Measurements from ENCODE around the gene TLCD1.

Gene TLCD1

DNA sequence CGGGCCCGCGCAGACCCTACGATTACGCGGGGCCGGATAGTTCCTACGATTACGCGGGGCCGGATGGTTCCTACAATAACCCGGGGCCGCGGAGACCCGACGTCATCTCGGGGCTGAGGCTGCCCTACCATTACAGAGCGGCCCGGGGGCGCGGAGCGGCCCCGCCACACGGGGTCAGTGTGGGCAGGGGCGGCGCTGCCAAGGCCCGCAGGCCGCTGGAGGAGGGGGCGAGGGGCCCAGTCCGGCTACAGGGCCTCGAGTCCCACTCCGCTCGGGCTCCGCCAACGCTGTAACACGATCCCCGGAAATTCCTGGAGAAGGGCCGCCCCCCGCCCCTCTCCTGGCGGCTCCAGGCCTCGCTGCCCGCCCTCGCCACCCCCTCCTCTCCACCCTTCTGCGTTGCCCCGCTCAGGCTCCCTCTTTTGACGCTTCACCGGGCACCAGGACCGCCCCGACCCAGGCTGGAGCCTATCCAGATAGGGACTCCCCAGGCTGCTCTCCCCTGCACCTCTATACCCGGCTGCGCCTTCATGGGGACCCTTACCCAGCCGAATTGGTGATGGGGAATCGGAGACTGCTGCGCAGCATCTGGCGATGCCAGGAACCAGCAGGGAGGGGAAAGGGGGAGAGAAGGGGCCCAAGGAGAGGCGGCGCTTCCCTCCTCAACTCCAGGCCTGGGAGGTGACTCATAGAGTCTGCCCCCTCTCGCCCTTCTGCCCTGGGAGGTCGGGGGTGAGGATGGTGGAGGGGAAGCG, 8.3 kb downstream of the TLCD1 start, which contains the start of gene RAB34:
Gene RAB34, minus strand, starts transcription at position 291 of the 755 bp plus-strand sequence. CDS start 602 bp downstream, outside the sequence.
- peak within 1 kb of the TSS; percentile 99 for H3K27ac ChIP-seq

DNA sequence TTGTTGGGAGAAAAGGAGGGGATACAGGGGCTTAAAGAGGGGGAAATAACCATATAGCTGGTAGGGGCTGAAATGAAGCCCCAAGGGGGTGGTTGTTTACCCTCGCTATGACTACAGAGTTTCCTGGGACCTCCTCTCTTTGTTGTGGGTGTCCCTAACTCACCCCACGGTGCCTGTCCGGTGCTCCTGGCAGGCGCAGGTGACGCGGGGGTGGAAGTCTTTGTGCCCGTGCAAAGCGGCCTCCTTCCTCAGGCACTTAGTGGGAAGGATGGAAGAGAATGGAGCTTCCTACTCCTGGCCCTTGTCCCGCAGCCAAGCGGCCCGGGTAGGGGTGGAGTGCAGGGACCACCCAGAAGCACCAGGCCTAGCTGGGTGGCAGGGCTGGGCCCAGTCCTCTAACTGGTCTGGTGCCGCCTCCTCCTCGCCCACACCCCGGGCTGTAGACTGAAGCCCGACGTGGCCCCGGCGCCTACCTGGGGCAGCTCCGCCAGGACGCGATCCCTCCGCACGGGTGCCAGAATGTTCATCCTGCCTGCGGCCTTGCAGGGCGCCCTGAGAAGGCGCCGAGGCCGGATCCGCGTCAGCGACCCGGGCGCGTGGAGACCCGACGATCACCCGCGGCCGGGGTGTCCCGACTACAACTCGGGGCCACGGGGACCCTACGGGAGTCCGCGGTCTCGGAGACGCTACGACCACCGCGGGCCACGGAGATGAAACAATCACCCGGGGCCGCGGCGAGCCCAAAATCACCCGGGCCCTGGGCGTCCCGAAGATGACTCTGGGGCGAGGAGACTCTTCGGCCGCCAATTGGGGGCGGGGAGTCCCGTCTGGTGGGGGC, 9.1 kb downstream of the TLCD1 start:
- DNase-seq (ENCODE audit: low read depth, low spot score), result no peak
- H3K27ac ChIP-seq, result peak overlapping the region; percentile 99

More for the DNA sequence above, 8.3 kb downstream of the TLCD1 start, which contains the start of gene RAB34:
- DNase-seq (ENCODE audit: low read depth, low spot score), result no peak

DNA sequence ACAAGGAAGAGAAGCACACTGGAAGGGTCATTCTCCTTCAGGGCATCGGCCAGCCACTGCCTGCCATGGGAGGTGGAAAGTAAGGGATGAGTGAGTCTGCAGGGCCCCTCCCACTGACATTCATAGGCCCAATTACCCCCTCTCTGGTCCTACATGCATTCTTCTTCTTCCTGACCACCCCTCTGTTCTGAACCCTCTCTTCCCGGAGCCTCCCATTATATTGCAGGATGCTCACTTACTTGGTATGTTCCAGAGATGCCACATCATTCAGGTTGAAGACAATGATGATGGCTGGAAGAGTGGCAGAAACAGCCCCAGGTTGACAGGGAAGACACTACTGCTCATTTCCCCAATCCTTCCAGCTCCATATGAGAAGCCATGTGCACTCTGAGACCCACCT, 10.8 kb downstream of the TLCD1 start:
- DNase-seq (ENCODE audit: low read depth, low spot score), result no peak
- H3K27ac ChIP-seq, result no peak overlapping the region

DNA sequence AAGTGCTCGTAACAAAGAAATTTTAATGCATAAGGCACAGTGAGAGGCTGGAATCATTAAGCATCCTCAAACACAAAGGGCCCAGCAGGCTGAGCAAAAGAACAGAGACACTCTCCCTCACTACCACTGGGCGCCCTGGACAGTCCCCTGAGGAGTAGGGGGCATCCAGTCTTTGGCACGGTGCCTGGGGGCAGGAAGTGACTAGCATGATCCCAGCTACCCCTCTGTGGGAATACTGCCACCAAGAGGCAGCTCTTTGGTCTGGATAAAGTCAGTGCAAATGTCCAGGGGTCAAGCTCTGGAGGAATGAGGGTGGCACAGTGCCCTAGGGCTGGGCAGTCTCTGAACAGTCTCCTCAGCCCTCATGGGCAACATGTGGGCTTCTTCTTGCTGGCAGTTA, 11.8 kb downstream of the TLCD1 start:
- H3K27ac ChIP-seq, result no peak overlapping the region

DNA sequence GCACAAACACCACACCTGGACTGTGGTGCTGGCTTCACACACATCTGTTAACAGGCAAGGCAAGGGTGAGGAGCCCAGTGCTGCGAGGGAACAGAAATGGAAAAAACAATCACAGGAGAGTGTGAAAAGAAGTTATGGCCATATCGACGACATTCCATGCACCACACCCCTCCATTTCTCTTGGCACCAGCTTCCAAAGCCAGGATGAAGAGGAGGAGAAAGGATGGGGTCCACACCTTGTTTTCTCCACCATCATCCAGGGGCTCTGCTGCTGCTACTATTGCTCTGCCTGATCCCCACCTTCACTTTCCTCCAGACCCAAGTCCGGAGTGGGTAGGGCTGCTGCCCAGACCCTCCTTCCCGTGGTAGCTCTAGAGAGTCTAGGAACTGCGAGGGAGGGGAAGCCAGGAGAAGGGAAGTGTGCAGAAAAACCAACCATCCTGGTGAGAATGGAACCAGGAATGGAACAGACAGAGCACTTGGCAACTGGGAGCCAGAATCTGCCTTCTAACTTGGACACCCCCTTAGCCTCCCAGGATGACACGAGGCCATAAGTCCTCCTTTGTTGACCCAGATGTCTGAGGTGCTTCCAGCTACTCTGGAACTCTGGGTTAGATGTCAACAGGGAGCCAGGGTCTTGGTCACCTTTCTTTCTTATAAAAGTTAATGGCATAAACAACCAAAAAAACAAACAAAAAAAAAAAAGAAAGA, 13.2 kb downstream of the TLCD1 start:
- no peak overlapping the region for H3K27ac ChIP-seq
- no peak for DNase-seq (ENCODE audit: low read depth, low spot score)

More for the DNA sequence above, 11.8 kb downstream of the TLCD1 start:
- no peak for DNase-seq (ENCODE audit: low read depth, low spot score)

DNA sequence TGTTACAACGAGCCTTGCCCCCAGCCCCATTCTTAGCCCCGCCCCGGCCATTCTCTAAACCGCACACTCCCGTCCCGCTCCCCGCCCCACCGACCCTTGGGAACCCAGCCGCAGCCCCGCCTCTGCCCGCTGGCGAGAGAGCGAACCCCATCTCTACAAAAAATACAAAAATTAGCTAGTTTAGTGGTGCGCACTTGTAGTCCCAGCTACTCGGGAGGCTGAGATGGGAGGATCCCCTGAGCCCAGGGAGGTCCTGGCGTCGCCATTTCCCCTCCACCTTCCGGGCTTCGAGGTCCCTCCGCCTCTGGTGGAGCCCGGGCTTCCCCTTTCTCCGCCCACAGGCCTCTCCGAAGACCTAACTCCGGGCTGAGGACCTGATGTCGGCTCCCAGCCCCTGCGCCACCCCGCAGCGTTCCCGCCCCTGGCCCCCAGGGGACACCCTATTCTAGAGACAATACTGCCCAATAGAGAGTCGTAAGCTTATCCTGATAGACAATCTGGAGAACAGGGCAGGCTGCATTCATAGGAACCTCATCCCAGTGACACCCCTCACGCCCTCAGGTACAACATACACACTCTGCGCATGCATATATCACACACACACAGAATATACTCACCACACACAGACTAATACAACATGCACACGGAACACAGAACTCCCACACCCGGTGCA, 13.9 kb downstream of the TLCD1 start:
- H3K27ac ChIP-seq, result no peak overlapping the region
- no peak for DNase-seq (ENCODE audit: low read depth, low spot score)

DNA sequence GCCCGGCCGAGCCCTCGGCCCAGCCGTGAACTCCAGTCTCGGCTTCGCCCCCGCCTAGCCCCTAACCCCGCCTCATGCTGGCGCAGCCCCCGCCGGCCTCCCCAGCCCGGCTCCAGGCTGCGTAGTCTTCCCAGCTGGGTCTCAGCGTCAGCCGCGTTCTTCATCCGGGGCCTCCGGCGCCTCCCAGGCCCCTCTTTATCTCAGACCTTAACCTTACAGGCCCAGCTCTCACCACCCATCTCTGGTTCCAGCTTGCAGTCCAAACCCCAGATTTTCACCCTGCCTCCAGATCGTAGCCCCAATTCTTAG, 14.4 kb downstream of the TLCD1 start, which contains the start of gene PROCA1:
Gene PROCA1, minus strand, starts transcription at position 166 of the 309 bp plus-strand sequence. CDS start 228 bp downstream, outside the sequence.
- H3K27ac ChIP-seq, result peak within 1 kb of the TSS; percentile 46
- no peak for DNase-seq (ENCODE audit: low read depth, low spot score)

DNA sequence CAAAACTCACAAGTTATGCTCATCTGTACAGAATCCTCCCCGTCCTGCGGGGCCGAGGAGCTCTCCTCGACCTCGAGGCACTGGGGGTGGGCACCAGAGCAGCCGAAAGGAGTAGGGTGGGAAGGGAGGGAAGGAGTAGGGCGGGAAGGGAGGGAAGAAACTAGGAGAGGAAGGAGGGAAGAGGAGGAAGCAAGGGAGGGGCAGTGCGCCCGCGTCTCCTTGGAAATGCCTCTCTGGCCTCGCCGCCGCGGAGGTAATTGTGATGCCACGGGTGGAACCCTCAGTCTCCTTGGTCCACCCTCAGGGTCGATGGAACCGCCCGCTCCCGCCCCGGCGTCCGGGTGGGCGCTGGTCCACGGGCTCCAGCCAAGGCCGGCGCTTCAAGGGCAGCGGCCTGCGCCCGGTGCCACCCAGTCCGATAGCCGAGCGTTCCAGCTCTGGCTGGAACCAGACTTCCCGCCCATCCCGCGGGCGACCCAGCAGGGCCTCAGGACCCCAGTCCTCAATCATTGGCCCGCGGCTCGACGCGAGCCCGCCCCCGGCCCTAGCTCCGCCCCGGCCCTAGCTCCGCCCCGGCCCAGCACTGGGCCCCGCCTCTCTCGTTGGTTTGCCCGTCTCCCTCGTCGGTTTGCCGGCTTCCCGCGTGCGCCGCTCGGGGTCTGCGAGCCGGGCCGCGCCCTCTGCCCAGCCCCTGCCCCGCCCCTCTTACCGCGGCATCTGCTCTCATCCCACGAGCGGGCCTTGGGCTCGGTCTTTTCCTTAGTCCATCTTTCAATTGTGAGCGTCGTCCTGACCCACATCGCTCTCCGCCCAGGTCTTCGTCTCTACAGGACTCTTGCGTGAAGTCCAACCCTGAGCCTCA, 14.9 kb downstream of the TLCD1 start:
- DNase-seq (ENCODE audit: low read depth, low spot score), result no peak

DNA sequence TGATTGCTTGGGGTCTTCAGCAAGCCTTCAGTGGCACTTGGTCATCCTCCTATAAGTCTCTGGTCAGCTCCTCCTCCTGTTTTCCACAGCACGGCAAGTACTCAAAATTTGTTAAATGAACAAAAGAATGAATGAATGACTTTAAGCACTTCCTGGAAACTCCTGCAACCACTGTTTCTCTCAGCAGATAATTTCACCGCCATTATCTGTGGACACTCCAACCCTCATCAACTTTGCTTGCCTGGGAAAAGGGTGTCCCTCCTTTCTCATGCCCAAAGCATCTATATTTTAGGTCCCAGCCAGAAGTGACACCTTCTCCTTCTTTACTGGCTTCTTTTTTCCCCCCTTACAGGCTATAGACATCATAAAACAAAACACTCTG, 18.7 kb downstream of the TLCD1 start:
- H3K27ac ChIP-seq, result no peak overlapping the region

More for the DNA sequence above, 14.9 kb downstream of the TLCD1 start:
- peak overlapping the region; percentile 46 for H3K27ac ChIP-seq

DNA sequence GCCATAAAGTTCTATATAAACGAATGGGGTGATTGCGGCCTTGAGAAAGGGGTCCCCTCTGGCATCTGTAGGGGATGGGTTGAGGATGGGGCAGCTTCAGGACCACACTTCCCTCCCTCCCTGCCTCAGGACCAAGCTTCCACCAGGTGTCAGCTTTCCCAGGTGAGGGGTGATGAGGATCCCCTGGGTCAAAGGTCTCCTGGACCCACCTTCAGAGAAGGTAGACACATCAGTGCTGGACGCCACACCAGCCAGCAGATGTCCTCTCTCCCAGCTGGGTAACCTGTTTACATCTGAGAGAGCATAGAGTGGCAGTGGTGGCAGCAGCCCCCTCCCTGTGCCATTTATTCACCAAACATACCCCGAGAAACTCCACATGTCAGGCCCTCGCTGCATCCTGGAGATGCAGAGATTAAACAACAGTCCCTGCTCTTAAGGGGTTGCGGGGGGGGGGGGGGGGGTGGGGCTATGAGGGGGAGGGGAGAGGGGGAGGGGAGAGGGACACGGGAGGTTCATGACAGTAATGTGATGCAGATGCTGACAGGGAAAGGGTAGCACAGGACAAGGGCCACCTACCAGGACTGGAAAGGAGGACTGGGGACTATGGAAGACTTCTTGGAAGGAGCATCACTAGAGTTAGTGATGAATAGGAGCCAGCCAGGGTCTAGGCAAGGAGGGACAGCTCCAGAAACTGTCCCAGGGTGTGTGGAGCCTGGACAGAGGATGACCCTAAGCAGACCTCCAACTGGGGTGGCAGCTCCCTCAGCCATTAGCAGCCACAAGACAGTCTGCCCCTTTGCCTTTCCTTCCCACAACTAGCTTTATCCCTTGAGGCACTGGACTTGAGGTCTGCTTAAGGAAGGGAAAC, 19.3 kb downstream of the TLCD1 start:
- no peak for DNase-seq (ENCODE audit: low read depth, low spot score)

More for the DNA sequence above, 18.7 kb downstream of the TLCD1 start:
- DNase-seq (ENCODE audit: low read depth, low spot score), result no peak

DNA sequence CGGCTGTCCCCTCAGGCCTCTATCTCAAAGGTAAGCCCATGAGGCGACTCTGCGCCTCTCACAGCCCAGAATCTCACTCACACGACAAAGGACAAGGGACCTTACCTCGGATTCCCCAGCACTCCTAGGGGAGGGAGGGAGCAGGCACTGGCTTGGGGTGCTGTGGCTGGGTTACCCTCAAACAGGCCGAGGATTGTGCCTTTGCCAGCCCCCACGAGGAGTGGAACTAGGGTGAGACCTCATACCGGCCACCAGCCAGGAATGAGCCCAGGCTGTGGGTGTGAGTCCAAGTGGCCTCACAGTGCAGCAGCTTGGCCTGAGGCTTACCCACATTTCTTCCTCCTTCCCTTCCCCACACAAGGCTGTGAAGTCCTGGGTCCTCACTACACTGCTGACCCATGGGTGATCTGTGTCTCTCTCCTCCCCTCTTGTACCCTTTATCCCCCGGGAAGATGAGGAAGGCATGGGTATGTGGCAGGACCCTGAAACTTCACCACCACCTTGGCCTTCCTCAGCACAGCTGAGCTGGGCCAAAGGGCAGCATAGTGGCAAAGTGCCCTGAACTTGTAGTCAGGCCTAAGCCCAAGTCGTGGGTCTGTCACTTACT, 20.2 kb downstream of the TLCD1 start:
- DNase-seq (ENCODE audit: low read depth, low spot score), result no peak
- H3K27ac ChIP-seq, result no peak overlapping the region

More for the DNA sequence above, 19.3 kb downstream of the TLCD1 start:
- H3K27ac ChIP-seq, result no peak overlapping the region

DNA sequence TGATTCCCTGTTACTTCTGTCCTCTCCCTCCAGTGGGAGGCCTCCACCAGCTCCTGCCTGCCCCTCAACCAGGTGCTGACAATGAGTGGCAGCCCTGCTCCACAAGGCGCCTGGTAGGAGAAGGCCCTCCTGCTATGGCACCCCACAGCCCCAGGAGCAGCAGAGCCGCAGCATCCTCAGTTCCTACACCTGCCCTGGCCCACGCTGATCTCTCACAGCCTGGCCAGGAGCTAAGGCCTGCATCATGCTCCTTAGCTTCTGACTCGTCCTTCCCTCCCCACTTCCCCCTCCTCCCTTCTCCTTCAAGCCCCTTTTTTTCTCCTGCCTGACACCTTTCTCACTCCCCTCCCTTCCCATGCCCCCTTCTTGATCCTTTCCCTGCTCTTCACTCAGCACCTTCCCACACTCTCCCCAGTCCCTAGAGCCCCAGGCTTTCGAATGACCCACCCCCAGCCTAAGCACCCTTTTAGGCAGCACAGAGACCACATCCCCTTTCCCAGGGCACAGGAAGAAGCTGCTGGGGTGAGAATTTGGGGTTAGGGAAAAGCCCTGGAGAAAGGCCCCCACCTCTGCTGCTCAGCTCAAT, 20.9 kb downstream of the TLCD1 start:
- H3K27ac ChIP-seq, result no peak overlapping the region
- DNase-seq (ENCODE audit: low read depth, low spot score), result no peak

DNA sequence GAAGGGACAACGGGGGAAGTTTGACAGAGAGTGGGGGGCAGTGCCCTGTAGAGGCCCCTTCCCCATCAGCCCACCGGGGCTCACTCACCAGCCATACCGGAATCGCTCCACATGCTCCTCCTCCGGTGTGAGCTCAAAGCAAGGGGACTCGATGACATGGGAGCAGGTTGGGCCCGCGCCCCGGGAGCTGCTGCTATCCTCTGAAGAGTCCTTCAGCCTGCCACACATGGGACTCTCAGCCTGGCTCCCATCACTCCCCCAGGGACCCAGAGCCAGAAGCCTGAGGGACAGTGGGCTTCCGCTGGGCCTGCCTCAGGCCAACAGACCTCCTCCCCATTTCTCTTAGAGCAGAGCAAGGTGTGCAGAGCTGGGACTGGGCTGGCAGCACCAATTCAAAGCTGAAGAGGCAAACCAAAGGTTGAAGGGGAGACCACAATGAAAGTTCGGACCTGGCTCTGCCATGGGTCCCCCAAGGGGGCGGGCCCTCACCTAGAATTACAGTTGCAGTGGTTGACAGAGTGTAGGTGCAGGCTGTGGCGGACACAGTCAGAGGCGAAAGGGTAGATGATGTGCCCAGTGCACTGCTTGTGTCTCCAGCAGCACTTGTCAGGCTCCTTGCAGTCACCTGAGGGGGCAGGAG, 21.7 kb downstream of the TLCD1 start:
- H3K27ac ChIP-seq, result no peak overlapping the region

DNA sequence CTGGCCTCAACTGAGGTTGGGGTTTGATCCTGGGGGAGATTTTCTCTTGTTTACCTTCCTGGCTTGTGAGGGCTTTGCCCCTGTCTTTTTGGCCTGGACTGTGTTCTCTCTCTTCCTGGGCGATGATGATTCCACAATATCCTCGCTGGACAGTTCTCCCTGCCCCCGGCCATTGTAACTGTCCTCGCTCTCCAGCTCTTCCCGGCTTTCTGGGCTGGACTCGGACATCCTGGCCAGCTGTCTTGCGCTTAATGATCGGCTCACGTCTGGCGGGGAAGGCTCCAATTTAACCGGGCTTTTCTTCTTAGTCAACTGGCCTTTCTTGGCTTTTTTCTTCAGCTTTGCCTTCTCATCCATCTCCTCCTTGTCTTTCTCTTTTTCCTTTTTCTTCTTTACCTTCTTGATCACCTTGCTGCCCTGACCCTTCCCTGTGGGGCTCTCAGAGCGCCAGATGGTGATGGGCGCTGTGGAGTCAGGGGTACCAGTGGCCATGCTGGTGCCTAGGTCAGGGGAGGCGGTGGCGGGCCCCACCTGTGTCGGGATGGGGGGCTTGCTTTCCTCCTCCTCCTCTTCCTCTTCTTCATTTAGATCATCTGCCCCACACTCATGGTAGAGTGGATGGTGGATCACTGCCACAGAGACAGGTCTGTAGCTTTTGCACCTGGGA, 22.3 kb downstream of the TLCD1 start:
- no peak overlapping the region for H3K27ac ChIP-seq
- DNase-seq (ENCODE audit: low read depth, low spot score), result no peak

More for the DNA sequence above, 21.7 kb downstream of the TLCD1 start:
- no peak for DNase-seq (ENCODE audit: low read depth, low spot score)

DNA sequence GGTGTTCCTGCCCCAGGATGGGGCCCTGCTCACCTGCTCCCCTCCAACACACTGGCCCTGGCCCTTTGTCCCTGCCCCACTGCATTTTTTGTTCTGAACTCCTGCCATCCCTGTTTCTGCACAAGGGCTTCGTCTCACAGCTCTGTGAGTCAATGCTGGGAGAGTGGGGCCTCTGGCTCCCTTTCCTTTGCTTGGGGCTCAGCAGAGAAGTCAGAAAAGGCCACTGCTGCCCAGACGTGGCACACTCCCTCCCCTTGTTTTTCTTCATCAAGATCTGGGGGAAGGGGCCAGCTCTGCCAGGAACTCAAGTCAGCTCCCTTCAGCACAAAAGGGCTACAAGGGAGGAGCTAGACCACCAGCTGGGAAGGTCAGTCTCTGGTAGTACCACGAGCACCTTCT, 23.3 kb downstream of the TLCD1 start:
- no peak for DNase-seq (ENCODE audit: low read depth, low spot score)
- H3K27ac ChIP-seq, result no peak overlapping the region

DNA sequence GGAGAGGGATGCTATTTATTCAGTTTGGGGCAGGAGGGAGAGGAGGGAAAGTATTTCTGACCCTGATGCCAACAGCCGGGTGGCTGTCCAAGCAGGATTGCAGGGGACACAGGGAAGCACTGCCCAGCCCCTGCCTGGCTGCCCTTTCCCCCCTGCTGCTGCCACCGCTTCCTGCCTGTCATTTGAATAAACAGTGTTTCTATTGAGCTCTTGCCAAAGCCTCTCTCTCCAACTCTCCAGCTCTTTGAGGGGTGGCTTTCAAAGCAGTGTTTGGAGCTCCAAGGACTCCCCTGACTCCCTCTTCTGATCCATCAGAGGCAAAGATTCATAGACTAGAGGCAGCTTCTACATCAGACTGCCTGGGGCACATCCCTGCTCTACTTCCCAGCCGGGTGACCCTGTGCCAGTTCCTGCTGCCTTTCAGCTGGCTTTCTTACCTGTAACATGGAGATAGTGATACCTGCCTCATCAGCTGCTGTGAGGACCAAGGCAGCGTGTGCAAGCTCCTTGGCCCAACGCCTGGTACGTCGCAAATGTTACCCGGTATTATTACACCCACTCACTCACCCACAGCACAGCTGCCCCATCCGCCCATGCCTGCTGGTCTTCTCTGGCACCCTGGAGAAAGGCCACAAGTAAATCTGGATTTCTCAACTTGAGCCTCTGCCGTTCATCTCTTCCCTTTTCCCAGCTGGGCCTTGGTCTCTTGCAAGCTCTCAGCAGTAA, 23.8 kb downstream of the TLCD1 start:
- no peak overlapping the region for H3K27ac ChIP-seq
- DNase-seq (ENCODE audit: low read depth, low spot score), result no peak
